ENCODE results near the gene CTNNBIP1.

DNA sequence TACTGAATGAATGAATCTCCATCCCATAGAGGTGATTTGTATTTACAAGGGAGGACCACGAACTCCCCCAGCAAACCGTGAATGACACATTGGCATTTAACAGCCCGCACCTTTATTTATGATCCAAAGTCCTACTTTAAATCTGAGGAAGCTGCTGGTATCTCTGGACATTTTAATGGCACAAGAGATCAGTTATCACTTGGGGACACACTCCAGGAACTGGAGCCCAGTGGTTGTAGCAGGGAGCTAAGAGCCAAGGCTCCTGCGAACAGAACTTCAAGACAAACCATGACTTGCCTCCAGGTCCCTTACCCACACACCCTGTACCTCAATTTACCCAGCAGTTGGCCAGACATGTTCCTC is 1.2 kb downstream of the CTNNBIP1 start:
- TF ChIP-seq ZNF253 (CRISPR knock-in tag; conservative IDR thresholded peaks at IDR 0.05) (no peak), KLF16 (IDR thresholded peaks at IDR 0.05) (no peak), ZFP36 (IDR thresholded peaks at IDR 0.05; ENCODE audit: low read depth, low read length, partially characterized antibody) (no peak), NRF1 (conservative IDR thresholded peaks at IDR 0.05 in 1 of 2, IDR thresholded peaks at IDR 0.05 in 1 of 2) (no peak), HNRNPK (IDR thresholded peaks at IDR 0.05; ENCODE audit: low read depth, low read length, poor library complexity, severe bottlenecking) (no peak), NUFIP1 (IDR thresholded peaks at IDR 0.05; ENCODE audit: partially characterized antibody) (no peak), MYC (IDR thresholded peaks at IDR 0.05; ENCODE audit: low read depth, low read length) (no peak), MYC (CRISPR knock-in tag; IDR thresholded peaks at IDR 0.05; ENCODE audit: borderline replicate concordance, low read depth) (no peak), ZNF24 (IDR thresholded peaks at IDR 0.05) (no peak), RFX5 (IDR thresholded peaks at IDR 0.05; ENCODE audit: low read depth, low read length) (no peak), ERF (CRISPR knock-in tag; IDR thresholded peaks at IDR 0.05) (no peak)
- TF ChIP-seq, protein P1, sequence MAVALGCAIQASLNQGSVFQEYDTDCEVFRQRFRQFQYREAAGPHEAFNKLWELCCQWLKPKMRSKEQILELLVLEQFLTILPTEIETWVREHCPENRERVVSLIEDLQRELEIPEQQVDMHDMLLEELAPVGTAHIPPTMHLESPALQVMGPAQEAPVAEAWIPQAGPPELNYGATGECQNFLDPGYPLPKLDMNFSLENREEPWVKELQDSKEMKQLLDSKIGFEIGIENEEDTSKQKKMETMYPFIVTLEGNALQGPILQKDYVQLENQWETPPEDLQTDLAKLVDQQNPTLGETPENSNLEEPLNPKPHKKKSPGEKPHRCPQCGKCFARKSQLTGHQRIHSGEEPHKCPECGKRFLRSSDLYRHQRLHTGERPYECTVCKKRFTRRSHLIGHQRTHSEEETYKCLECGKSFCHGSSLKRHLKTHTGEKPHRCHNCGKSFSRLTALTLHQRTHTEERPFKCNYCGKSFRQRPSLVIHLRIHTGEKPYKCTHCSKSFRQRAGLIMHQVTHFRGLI (CRISPR knock-in tag; IDR thresholded peaks at IDR 0.05), result no peak
- TF ChIP-seq, protein P2, sequence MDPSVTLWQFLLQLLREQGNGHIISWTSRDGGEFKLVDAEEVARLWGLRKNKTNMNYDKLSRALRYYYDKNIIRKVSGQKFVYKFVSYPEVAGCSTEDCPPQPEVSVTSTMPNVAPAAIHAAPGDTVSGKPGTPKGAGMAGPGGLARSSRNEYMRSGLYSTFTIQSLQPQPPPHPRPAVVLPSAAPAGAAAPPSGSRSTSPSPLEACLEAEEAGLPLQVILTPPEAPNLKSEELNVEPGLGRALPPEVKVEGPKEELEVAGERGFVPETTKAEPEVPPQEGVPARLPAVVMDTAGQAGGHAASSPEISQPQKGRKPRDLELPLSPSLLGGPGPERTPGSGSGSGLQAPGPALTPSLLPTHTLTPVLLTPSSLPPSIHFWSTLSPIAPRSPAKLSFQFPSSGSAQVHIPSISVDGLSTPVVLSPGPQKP (CRISPR knock-in tag; IDR thresholded peaks at IDR 0.05), result no peak
- TF ChIP-seq, protein P3, sequence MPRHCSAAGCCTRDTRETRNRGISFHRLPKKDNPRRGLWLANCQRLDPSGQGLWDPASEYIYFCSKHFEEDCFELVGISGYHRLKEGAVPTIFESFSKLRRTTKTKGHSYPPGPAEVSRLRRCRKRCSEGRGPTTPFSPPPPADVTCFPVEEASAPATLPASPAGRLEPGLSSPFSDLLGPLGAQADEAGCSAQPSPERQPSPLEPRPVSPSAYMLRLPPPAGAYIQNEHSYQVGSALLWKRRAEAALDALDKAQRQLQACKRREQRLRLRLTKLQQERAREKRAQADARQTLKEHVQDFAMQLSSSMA (CRISPR knock-in tag; IDR thresholded peaks at IDR 0.05), result no peak
- TF ChIP-seq, protein P4, sequence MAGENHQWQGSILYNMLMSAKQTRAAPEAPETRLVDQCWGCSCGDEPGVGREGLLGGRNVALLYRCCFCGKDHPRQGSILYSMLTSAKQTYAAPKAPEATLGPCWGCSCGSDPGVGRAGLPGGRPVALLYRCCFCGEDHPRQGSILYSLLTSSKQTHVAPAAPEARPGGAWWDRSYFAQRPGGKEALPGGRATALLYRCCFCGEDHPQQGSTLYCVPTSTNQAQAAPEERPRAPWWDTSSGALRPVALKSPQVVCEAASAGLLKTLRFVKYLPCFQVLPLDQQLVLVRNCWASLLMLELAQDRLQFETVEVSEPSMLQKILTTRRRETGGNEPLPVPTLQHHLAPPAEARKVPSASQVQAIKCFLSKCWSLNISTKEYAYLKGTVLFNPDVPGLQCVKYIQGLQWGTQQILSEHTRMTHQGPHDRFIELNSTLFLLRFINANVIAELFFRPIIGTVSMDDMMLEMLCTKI (IDR thresholded peaks at IDR 0.05; ENCODE audit: partially characterized antibody), result no peak
